Occipital lobe (tissue), 2 donors: Measurements from ENCODE around the gene OR5AL1. TPM values are rescaled to one million over a fixed set of nuclear protein-coding genes. Genes with fewer than 3 reads are reported as not detected.
"Not testable (repeated sequence)": the region's sequence is repeated elsewhere in the genome, so short reads cannot be mapped to it uniquely, and the experiment has no call there.

Source experiments
- DNase-seq: peaks from one replicate; lab custom pipeline; 2025; lab: John Stamatoyannopoulos, UW
- total RNA-seq: library from RNA; depleted of rRNA; stranded (reverse); fragments of >200 nt; gene quantifications from one replicate; pipeline ENCODE4 v1.2.3, GENCODE V29; 2014

The OR5AL1 gene
- total RNA-seq: not detected

- DNase-seq: no peak
These were observed at the start of gene OR5AL1 for GRCh38 chr11:56412396-56412795. Gene OR5AL1 (plus strand): TSS chr11:56412696.

- DNase-seq: no peak
These were observed 37.2 kb upstream of the OR5AL1 start, which contains the start of gene OR8U1 for GRCh38 chr11:56375324-56375723. Gene OR8U1 (plus strand): TSS chr11:56375624. CDS start chr11:56375624, 0 bp downstream.

- no peak for DNase-seq
These were observed 32.4 kb upstream of the OR5AL1 start for GRCh38 chr11:56380120-56380519.

- no peak for DNase-seq
These were observed 18.1 kb upstream of the OR5AL1 start for GRCh38 chr11:56394381-56394780.

- DNase-seq: no peak
These were observed 16.4 kb upstream of the OR5AL1 start for GRCh38 chr11:56396047-56396446.

GRCh38 chr11:56401858-56402461 lies 10.5 kb upstream of the OR5AL1 start:
- not testable (repeated sequence) for DNase-seq

- no peak for DNase-seq
These were observed 8.1 kb upstream of the OR5AL1 start for GRCh38 chr11:56404393-56404792.

- no peak for DNase-seq
These were observed 1.7 kb upstream of the OR5AL1 start for GRCh38 chr11:56410801-56411200.

- no peak for DNase-seq
These were observed 41.0 kb downstream of the OR5AL1 start for GRCh38 chr11:56453521-56453920.

GRCh38 chr11:56457076-56457475 lies 44.6 kb downstream of the OR5AL1 start:
- DNase-seq: no peak

Other genes with a start within 250 kb of the OR5AL1 start
- gene OR5J2, start 236.1 kb upstream of the OR5AL1 start, total RNA-seq: not detected
- gene OR5T2, start 178.4 kb upstream of the OR5AL1 start, total RNA-seq: not detected
- gene OR5T3, start 160.4 kb upstream of the OR5AL1 start, total RNA-seq: not detected
- not detected for gene OR5T1, start 138.5 kb upstream of the OR5AL1 start, total RNA-seq
- gene OR8H1, start 120.4 kb upstream of the OR5AL1 start, total RNA-seq: not detected
- gene OR8K3, start 97.6 kb upstream of the OR5AL1 start, total RNA-seq: not detected
- not detected for gene OR8K1, start 66.7 kb upstream of the OR5AL1 start, total RNA-seq
- gene OR8J1, start 58.4 kb upstream of the OR5AL1 start, total RNA-seq: not detected
- not detected for gene OR8U1, start 37.1 kb upstream of the OR5AL1 start, total RNA-seq
- not detected for gene OR5M3, start 60.7 kb downstream of the OR5AL1 start, total RNA-seq
- gene OR5M8, start 78.7 kb downstream of the OR5AL1 start, total RNA-seq: not detected
- gene OR5M11, start 130.6 kb downstream of the OR5AL1 start, total RNA-seq: not detected
- not detected for gene OR5M10, start 165.0 kb downstream of the OR5AL1 start, total RNA-seq
- not detected for gene OR5M1, start 202.2 kb downstream of the OR5AL1 start, total RNA-seq
- not detected for gene OR5AP2, start 229.7 kb downstream of the OR5AL1 start, total RNA-seq